Thoracic aorta (tissue), 2 donors: ENCODE results near the gene ABCC8. TPM values are rescaled to one million over a fixed set of nuclear protein-coding genes. Genes with fewer than 3 reads are reported as not detected.

Experiments used
- ATAC-seq: fragments of 150-250 bp; one replicate; pipeline ENCODE4 v1.8.0; 2017; ENCODE audit warnings: low read depth; ENCODE audit not compliant: insufficient number of reproducible peaks, low FRiP score
- DNase-seq: peaks from one replicate; pipeline ENCODE4 v3.0.0-alpha.2; 2020; ENCODE audit warnings: low spot score
- H3K27ac ChIP-seq, 2 donors: fragments of 200-600 bp; sonication (generic); 1 replicate in 1 of 2; 2 replicates in 1 of 2; pipeline ENCODE4 v1.5.1; 2016; ENCODE audit warnings: mild to moderate bottlenecking in 2 of 2, moderate library complexity in 2 of 2
- H3K27me3 ChIP-seq: fragments of 200-600 bp; sonication (generic); replicated peaks from 2 replicates; pipeline ENCODE4 v1.6.0; 2016; ENCODE audit warnings: mild to moderate bottlenecking; ENCODE audit not compliant: insufficient read depth
- H3K36me3 ChIP-seq: fragments of 200-600 bp; sonication (generic); one replicate; pipeline ENCODE4 v1.5.1; 2016
- H3K4me1 ChIP-seq, 2 donors: fragments of 200-600 bp; sonication (generic); 1 replicate in 1 of 2; 2 replicates in 1 of 2; pipeline versions ENCODE4 v1.5.1 to v1.6.0; 2016; ENCODE audit warnings: low read depth in 2 of 2, mild to moderate bottlenecking in 1 of 2; ENCODE audit not compliant: control insufficient read depth in 1 of 2
- H3K4me3 ChIP-seq: fragments of 200-600 bp; sonication (generic); 2 replicates; pipeline ENCODE4 v1.5.1; 2016; ENCODE audit warnings: mild to moderate bottlenecking
- H3K9me3 ChIP-seq: fragments of 200-600 bp; sonication (generic); 2 replicates; pipeline ENCODE4 v1.5.1; 2016
- CTCF ChIP-seq: fragments of 200-600 bp; sonication (generic); IDR thresholded peaks from one replicate; pipeline ENCODE4 v1.5.1; 2019; ENCODE audit warnings: antibody characterized with exemption
- total RNA-seq, 2 donors: library from RNA; depleted of rRNA; stranded (reverse); fragments of >200 nt; gene quantifications; one replicate each; pipeline versions ENCODE4 v1.1.0 to v1.2.3, GENCODE V29; 2016

ABCC8 gene
- total RNA-seq, 2 donors from 2014 or later, result 0.42 to 13.9 TPM

GRCh38 chr11:17521106-17521900, 44.7 kb upstream of the ABCC8 start:
- DNase-seq (no peak), ATAC-seq (no peak)
- no peak for TF ChIP-seq CTCF
- no peak overlapping the region for H3K27ac ChIP-seq
- H3K4me1 ChIP-seq, result no peaks in the 10 kb centered on the region
- H3K36me3 ChIP-seq, result no peaks in the 10 kb centered on the region
- H3K27me3 ChIP-seq, result no peaks in the 10 kb centered on the region
- no peaks in the 10 kb centered on the region for H3K9me3 ChIP-seq
- no peak overlapping the region for H3K4me3 ChIP-seq

- H3K4me3 ChIP-seq, result no peak overlapping the region
- H3K27ac ChIP-seq, result no peak overlapping the region
- TF ChIP-seq CTCF, result no peak
- DNase-seq, result no peak
- H3K9me3 ChIP-seq, result no peaks in the 10 kb centered on the region
- ATAC-seq, result no peak
- H3K27me3 ChIP-seq, result no peaks in the 10 kb centered on the region
- no peaks in the 10 kb centered on the region for H3K4me1 ChIP-seq
- H3K36me3 ChIP-seq, result no peaks in the 10 kb centered on the region
Observed at GRCh38 chr11:17519061-17519885, 42.6 kb upstream of the ABCC8 start.

- no peak overlapping the region for H3K27ac ChIP-seq
- no peaks in the 10 kb centered on the region for H3K9me3 ChIP-seq
- DNase-seq, result no peak
- no peaks in the 10 kb centered on the region for H3K4me1 ChIP-seq
- ATAC-seq, result no peak
- no peak for TF ChIP-seq CTCF
- H3K27me3 ChIP-seq, result no peaks in the 10 kb centered on the region
- no peak overlapping the region for H3K4me3 ChIP-seq
- H3K36me3 ChIP-seq, result no peaks in the 10 kb centered on the region
Observed at GRCh38 chr11:17518366-17518765, 41.7 kb upstream of the ABCC8 start.

GRCh38 chr11:17517186-17517585, 40.5 kb upstream of the ABCC8 start:
- Histone ChIP-seq H3K9me3 (no peaks in the 10 kb centered on the region), H3K4me1 (no peaks in the 10 kb centered on the region), H3K27me3 (no peaks in the 10 kb centered on the region), H3K36me3 (no peaks in the 10 kb centered on the region), H3K27ac (no peak overlapping the region), H3K4me3 (no peak overlapping the region)
- ATAC-seq, result no peak
- no peak for TF ChIP-seq CTCF
- DNase-seq, result no peak

GRCh38 chr11:17516551-17517150, 40.0 kb upstream of the ABCC8 start:
- DNase-seq, result no peak
- no peak for TF ChIP-seq CTCF
- no peaks in the 10 kb centered on the region for H3K27me3 ChIP-seq
- H3K4me3 ChIP-seq, result no peak overlapping the region
- no peaks in the 10 kb centered on the region for H3K36me3 ChIP-seq
- no peaks in the 10 kb centered on the region for H3K4me1 ChIP-seq
- no peak overlapping the region for H3K27ac ChIP-seq
- no peak for ATAC-seq
- H3K9me3 ChIP-seq, result no peaks in the 10 kb centered on the region
